Measurements from ENCODE around the gene WNT16. TPM values are rescaled to one million over a fixed set of nuclear protein-coding genes. Genes with fewer than 3 reads are reported as not detected.

WNT16 gene
- polyA plus RNA-seq, 1 donor: 0.43 TPM

- H3K27me3 ChIP-seq (ENCODE audit: control insufficient read depth, insufficient read depth, low read length): no peaks in the 10 kb centered on the region
- H3K9me3 ChIP-seq (ENCODE audit: control insufficient read depth, low read depth, low read length): no peaks in the 10 kb centered on the region
- H3K27ac ChIP-seq (ENCODE audit: low read length): no peak overlapping the region
- H3K4me1 ChIP-seq (ENCODE audit: control insufficient read depth, insufficient read depth, low read length): peaks cover 4% of the 10 kb centered on the region
- no peak for DNase-seq
- H3K36me3 ChIP-seq (ENCODE audit: control insufficient read depth, insufficient read depth, low read length): peaks cover 43% of the 10 kb centered on the region
- no CpG with 5 or more reads among the region's 2 CpGs for WGBS (ENCODE audit: insufficient coverage, low lambda C conversion rate)
- no peak overlapping the region for H3K4me3 ChIP-seq (ENCODE audit: low read length)
Measured at GRCh38 chr7:121372376-121373010, 43.7 kb downstream of the WNT16 start.

- no peaks in the 10 kb centered on the region for H3K27me3 ChIP-seq (ENCODE audit: control insufficient read depth, insufficient read depth, low read length)
- no peak for DNase-seq
- H3K27ac ChIP-seq (ENCODE audit: low read length): no peak overlapping the region
- H3K4me3 ChIP-seq (ENCODE audit: low read length): no peak overlapping the region
- H3K9me3 ChIP-seq (ENCODE audit: control insufficient read depth, low read depth, low read length): no peaks in the 10 kb centered on the region
- H3K4me1 ChIP-seq (ENCODE audit: control insufficient read depth, insufficient read depth, low read length): peaks cover 4% of the 10 kb centered on the region
- H3K36me3 ChIP-seq (ENCODE audit: control insufficient read depth, insufficient read depth, low read length): peaks cover 42% of the 10 kb centered on the region
Measured at GRCh38 chr7:121373177-121373576, 44.4 kb downstream of the WNT16 start.

- Histone ChIP-seq H3K27ac (ENCODE audit: low read length) (no peak overlapping the region), H3K27me3 (ENCODE audit: control insufficient read depth, insufficient read depth, low read length) (no peaks in the 10 kb centered on the region), H3K4me1 (ENCODE audit: control insufficient read depth, insufficient read depth, low read length) (peaks cover 3% of the 10 kb centered on the region), H3K4me3 (ENCODE audit: low read length) (no peak overlapping the region), H3K9me3 (ENCODE audit: control insufficient read depth, low read depth, low read length) (no peaks in the 10 kb centered on the region), H3K36me3 (ENCODE audit: control insufficient read depth, insufficient read depth, low read length) (peaks cover 45% of the 10 kb centered on the region)
- 80% methylated on average over 1 of the region's 2 CpGs for WGBS (ENCODE audit: insufficient coverage, low lambda C conversion rate)
- DNase-seq: no peak
Measured at GRCh38 chr7:121376979-121377378, 48.2 kb downstream of the WNT16 start.

GRCh38 chr7:121379930-121380329, 51.1 kb downstream of the WNT16 start:
- Histone ChIP-seq H3K27ac (ENCODE audit: low read length) (no peak overlapping the region), H3K9me3 (ENCODE audit: control insufficient read depth, low read depth, low read length) (no peaks in the 10 kb centered on the region), H3K4me3 (ENCODE audit: low read length) (no peak overlapping the region), H3K27me3 (ENCODE audit: control insufficient read depth, insufficient read depth, low read length) (no peaks in the 10 kb centered on the region), H3K36me3 (ENCODE audit: control insufficient read depth, insufficient read depth, low read length) (peaks cover 43% of the 10 kb centered on the region), H3K4me1 (ENCODE audit: control insufficient read depth, insufficient read depth, low read length) (peaks cover 20% of the 10 kb centered on the region)
- no peak for DNase-seq
- WGBS (ENCODE audit: insufficient coverage, low lambda C conversion rate): 80% methylated on average over 1 of the region's 1 CpG

GRCh38 chr7:121382473-121382872, 53.7 kb downstream of the WNT16 start:
- Histone ChIP-seq H3K27me3 (ENCODE audit: control insufficient read depth, insufficient read depth, low read length) (no peaks in the 10 kb centered on the region), H3K36me3 (ENCODE audit: control insufficient read depth, insufficient read depth, low read length) (peaks cover 21% of the 10 kb centered on the region), H3K9me3 (ENCODE audit: control insufficient read depth, low read depth, low read length) (no peaks in the 10 kb centered on the region), H3K27ac (ENCODE audit: low read length) (no peak overlapping the region), H3K4me3 (ENCODE audit: low read length) (no peak overlapping the region), H3K4me1 (ENCODE audit: control insufficient read depth, insufficient read depth, low read length) (peaks cover 31% of the 10 kb centered on the region)
- DNase-seq: no peak

- DNase-seq: no peak
- no peak overlapping the region for H3K4me3 ChIP-seq (ENCODE audit: low read length)
- H3K27me3 ChIP-seq (ENCODE audit: control insufficient read depth, insufficient read depth, low read length): no peaks in the 10 kb centered on the region
- H3K9me3 ChIP-seq (ENCODE audit: control insufficient read depth, low read depth, low read length): no peaks in the 10 kb centered on the region
- peaks cover 14% of the 10 kb centered on the region for H3K36me3 ChIP-seq (ENCODE audit: control insufficient read depth, insufficient read depth, low read length)
- WGBS (ENCODE audit: insufficient coverage, low lambda C conversion rate): 60% methylated on average over 1 of the region's 2 CpGs
- H3K4me1 ChIP-seq (ENCODE audit: control insufficient read depth, insufficient read depth, low read length): peaks cover 31% of the 10 kb centered on the region
- H3K27ac ChIP-seq (ENCODE audit: low read length): no peak overlapping the region
Measured at GRCh38 chr7:121383235-121383910, 54.6 kb downstream of the WNT16 start.

- H3K27ac ChIP-seq (ENCODE audit: low read length): no peak overlapping the region
- no peak overlapping the region for H3K4me3 ChIP-seq (ENCODE audit: low read length)
- no peak for DNase-seq
- no peaks in the 10 kb centered on the region for H3K27me3 ChIP-seq (ENCODE audit: control insufficient read depth, insufficient read depth, low read length)
- peaks cover 10% of the 10 kb centered on the region for H3K36me3 ChIP-seq (ENCODE audit: control insufficient read depth, insufficient read depth, low read length)
- H3K9me3 ChIP-seq (ENCODE audit: control insufficient read depth, low read depth, low read length): no peaks in the 10 kb centered on the region
- WGBS (ENCODE audit: insufficient coverage, low lambda C conversion rate): no CpG with 5 or more reads among the region's 2 CpGs
- peaks cover 31% of the 10 kb centered on the region for H3K4me1 ChIP-seq (ENCODE audit: control insufficient read depth, insufficient read depth, low read length)
Measured at GRCh38 chr7:121384265-121384664, 55.5 kb downstream of the WNT16 start.

GRCh38 chr7:121385056-121385799, 56.4 kb downstream of the WNT16 start:
- Histone ChIP-seq H3K27ac (ENCODE audit: low read length) (no peak overlapping the region), H3K4me1 (ENCODE audit: control insufficient read depth, insufficient read depth, low read length) (peaks cover 31% of the 10 kb centered on the region)

GRCh38 chr7:121385800-121386179, 57.0 kb downstream of the WNT16 start:
- H3K4me1 ChIP-seq (ENCODE audit: control insufficient read depth, insufficient read depth, low read length): peaks cover 31% of the 10 kb centered on the region
- H3K27ac ChIP-seq (ENCODE audit: low read length): no peak overlapping the region
- no CpG with 5 or more reads among the region's 1 CpG for WGBS (ENCODE audit: insufficient coverage, low lambda C conversion rate)
- peak; percentile 9 to 31 for DNase-seq
- peaks cover 6% of the 10 kb centered on the region for H3K36me3 ChIP-seq (ENCODE audit: control insufficient read depth, insufficient read depth, low read length)
- H3K4me3 ChIP-seq (ENCODE audit: low read length): no peak overlapping the region
- H3K27me3 ChIP-seq (ENCODE audit: control insufficient read depth, insufficient read depth, low read length): no peaks in the 10 kb centered on the region
- H3K9me3 ChIP-seq (ENCODE audit: control insufficient read depth, low read depth, low read length): no peaks in the 10 kb centered on the region

More at GRCh38 chr7:121385056-121385799, 56.4 kb downstream of the WNT16 start:
- no peaks in the 10 kb centered on the region for H3K9me3 ChIP-seq (ENCODE audit: control insufficient read depth, low read depth, low read length)
- H3K36me3 ChIP-seq (ENCODE audit: control insufficient read depth, insufficient read depth, low read length): peaks cover 7% of the 10 kb centered on the region
- no peaks in the 10 kb centered on the region for H3K27me3 ChIP-seq (ENCODE audit: control insufficient read depth, insufficient read depth, low read length)
- no peak overlapping the region for H3K4me3 ChIP-seq (ENCODE audit: low read length)
- WGBS (ENCODE audit: insufficient coverage, low lambda C conversion rate): no CpG with 5 or more reads among the region's 4 CpGs
- DNase-seq: no peak

GRCh38 chr7:121388950-121389349, 60.1 kb downstream of the WNT16 start:
- WGBS (ENCODE audit: insufficient coverage, low lambda C conversion rate): 83% methylated on average over 1 of the region's 1 CpG

More at GRCh38 chr7:121388950-121389349, 60.1 kb downstream of the WNT16 start:
- Histone ChIP-seq H3K9me3 (ENCODE audit: control insufficient read depth, low read depth, low read length) (no peaks in the 10 kb centered on the region), H3K27me3 (ENCODE audit: control insufficient read depth, insufficient read depth, low read length) (no peaks in the 10 kb centered on the region), H3K4me3 (ENCODE audit: low read length) (no peak overlapping the region), H3K36me3 (ENCODE audit: control insufficient read depth, insufficient read depth, low read length) (peaks cover 4% of the 10 kb centered on the region), H3K4me1 (ENCODE audit: control insufficient read depth, insufficient read depth, low read length) (peaks cover 19% of the 10 kb centered on the region), H3K27ac (ENCODE audit: low read length) (no peak overlapping the region)
- no peak for DNase-seq
